HG03460 (cell line): ENCODE measurements around the gene NUB1.

ENCODE experiments used
- ATAC-seq: cut with Tn5 transposase; IDR thresholded peaks from one replicate; pipeline ENCODE4 v1.9.1; 2021; ENCODE audit not compliant: unreplicated experiment

Gene NUB1

GRCh38 chr7:151416112-151416940 lies 74.7 kb downstream of the NUB1 start:
- no peak for ATAC-seq

DNA sequence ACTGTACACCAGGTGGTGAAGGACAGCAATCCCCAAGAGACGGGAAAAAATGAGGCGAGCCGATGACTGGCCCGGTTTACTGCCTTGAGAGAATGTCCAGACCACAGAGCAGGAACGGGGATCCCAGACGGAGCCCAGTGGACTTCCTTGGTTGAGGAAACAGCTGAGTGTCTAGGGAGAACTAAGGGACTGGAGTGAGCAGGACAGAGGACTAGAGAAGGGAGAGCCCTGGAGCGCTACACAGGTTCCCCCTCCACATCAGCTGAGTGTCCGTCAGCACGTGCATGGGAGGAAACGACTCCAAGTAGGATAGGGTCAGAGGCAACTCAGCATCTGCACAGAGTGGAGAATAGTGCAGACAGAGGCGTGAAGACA lies 75.3 kb downstream of the NUB1 start:
- ATAC-seq, result no peak

GRCh38 chr7:151420144-151420543 lies 78.5 kb downstream of the NUB1 start:
- no peak for ATAC-seq

DNA sequence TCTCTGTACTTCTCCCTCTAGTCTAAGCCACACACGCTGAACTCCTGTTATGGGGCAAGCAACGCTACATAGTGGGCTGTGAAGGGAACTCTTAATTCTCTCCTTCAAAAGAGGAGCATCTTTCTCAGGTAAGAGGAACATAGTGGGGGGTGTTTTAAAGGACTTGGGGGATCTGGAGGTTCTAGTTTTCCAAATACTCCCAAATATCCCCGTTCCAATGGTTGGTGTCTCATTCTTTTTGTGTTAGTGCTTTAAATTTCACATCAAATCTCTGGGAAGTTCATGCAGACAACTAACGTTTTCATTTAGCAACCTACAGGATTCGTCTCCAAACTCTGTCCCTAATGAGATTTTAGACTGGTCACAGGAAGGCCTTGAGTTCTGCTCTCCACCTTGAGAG lies 80.6 kb downstream of the NUB1 start:
- no peak for ATAC-seq

DNA sequence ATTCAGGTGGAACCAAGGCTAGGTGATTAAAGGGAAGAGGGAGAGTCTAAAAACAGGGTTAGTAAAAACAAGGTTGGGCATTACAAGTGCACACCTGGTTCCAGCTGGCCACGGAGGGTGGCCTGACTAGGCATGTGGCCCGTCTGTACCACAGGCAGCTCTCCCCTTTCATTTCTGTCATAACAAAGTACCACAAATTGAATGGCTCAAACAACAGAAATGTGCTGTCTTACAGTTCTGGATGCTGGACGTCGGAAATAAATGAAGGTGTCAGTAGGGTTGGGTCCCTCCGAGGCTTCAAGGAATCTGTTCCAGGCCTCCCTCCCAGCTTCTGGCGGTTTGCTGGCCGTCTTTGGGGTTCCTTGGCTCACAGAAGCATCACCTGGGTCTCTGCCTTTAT lies 81.6 kb downstream of the NUB1 start:
- ATAC-seq, result no peak

- ATAC-seq, result no peak
Observed at GRCh38 chr7:151423936-151424335, 82.3 kb downstream of the NUB1 start.

DNA sequence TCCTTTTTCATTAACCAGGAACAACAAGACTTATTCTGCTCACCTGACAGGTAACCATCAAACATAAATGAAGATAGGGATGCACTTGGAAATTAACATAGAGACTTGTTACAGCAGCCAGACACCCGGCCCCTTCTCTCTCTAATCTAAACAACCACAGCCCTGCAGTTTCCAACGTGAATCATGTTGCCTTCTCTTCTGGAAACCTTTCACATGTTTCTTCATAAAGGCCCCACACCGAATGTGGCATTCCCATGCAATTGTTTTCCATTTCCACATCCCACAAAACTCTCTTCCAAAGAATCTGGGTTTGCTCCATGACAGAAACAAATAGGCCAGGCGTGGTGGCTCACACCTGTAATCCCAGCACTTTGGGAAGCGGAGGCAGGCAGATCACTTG lies 83.2 kb downstream of the NUB1 start:
- no peak for ATAC-seq

GRCh38 chr7:151425670-151426440 lies 84.2 kb downstream of the NUB1 start:
- no peak for ATAC-seq

DNA sequence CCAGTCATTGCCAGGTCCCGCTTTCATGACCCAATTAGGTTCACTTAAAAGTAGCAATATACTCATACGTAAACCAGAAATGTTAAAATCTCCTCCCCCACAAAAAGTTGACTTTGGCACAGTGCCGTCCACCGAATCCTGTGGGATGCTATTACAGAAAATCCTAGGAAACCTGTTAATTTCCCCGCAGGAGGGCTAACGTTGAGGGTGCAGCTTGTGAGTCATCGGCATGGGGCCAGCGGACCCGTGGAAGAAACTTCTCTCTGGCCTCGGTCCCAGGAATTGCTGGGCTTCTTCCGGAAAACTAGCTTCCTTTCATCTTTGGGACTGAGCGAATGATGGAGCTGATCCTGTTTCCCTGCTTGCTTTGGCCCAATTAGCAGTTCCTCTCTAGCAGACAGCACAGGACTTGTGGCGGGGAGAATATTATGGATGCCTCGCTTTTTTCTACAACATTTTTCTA lies 84.9 kb downstream of the NUB1 start:
- no peak for ATAC-seq

- ATAC-seq, result no peak
Observed at GRCh38 chr7:151426904-151427704, 85.5 kb downstream of the NUB1 start.

GRCh38 chr7:151427705-151428377 lies 86.2 kb downstream of the NUB1 start:
- ATAC-seq, result no peak
